Measurements from ENCODE around the gene TNFAIP8L3. TPM values are rescaled to one million over a fixed set of nuclear protein-coding genes. Genes with fewer than 3 reads are reported as not detected.

TNFAIP8L3 gene
- polyA plus RNA-seq, 3 donors = 1.3 to 1.9 (median 1.7) TPM

DNA sequence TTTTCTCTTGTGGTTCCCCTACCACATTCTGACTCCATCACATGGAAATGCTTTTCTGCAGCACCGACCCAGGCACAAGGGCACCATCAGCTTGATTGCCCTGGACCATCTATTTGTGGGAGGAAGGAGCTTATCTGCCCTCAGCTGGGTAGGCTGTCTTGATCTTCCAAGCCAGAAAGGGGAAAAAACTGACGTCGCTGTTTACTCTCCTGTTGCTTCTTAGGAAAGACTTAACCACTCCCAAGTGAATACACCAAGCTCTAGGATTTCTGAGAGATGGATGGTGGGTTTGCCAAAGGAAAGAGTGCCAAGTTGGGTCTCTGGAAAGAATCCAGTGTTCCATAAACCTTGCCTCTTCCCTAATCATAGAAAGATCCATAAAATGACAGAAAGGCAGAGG, 4.0 kb downstream of the TNFAIP8L3 start:
- no peak for DNase-seq

DNA sequence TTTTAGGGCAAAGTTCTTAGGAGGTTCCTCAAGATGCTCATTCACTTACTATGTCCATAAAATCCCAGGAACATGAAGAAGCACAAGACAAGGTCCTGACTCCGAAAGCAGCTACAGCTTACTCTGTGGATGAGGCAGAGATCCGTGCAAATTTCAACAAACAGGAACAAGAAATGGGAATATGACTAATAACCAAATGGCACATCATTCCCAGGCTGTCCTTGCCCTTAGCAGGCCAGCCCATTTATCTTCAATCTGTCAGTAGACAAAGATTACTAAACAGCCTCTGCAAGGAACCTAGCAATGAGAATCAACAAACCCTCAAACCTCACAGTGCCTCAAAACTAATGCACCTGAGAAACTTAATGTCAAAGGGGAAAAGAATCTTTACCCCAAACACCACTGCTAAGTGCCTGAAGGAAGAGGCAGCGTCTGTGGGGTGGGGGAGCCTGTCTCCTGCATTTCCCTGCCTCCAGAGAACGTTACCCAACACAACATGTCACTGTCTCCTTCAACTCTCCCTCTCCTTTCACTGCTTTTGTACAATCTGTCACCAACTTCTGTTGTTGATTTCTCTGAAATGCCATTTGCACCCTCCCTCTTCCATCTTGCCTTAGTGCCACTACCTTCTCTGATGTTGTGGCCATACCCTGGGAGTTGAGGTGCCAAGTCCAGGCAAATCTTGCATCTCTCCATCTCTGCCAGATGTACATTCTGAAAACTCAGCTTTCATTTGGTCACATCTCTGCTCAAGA, 4.8 kb downstream of the TNFAIP8L3 start:
- no peak for DNase-seq

- no peak for DNase-seq
Observed at GRCh38 chr15:51089041-51089440, 5.7 kb downstream of the TNFAIP8L3 start.

DNA sequence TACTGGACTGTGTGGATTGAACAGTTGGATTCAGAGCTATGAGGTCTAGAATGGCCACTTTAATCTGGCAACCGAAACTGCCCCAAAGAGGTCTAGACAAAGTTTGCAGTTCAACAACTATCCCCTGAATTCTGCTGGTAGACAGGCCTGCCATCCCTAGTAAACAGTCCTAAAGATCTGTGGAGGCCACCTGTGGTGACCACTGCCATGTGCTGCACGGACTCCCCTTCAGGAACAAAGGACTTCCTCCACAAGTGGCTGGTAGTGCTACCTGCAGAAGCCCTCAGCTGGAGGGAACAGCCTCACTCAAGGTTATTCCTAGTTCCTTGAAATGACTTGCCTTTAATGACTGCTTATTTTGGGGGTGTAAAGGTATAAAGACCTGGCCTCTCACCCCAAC, 6.1 kb downstream of the TNFAIP8L3 start:
- DNase-seq = no peak

DNA sequence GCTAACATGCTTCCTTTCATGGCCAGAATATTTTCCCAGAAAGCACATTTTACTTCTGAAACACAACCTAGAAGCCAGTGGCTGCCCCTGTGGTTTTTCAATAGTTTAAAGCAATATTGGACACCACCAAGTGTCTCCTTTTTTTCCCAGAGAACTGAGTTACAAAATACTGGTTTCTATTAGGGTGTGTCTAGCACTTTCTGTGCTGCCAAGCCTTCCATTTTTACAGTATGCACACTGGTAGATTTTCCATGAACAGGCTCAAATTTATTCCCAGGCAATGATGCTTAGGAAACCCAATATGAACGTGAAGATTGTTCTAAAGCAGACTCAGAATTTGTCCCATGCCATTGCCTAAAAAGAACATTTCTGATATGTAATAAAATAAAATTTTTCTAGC, 7.2 kb downstream of the TNFAIP8L3 start:
- DNase-seq = no peak

DNA sequence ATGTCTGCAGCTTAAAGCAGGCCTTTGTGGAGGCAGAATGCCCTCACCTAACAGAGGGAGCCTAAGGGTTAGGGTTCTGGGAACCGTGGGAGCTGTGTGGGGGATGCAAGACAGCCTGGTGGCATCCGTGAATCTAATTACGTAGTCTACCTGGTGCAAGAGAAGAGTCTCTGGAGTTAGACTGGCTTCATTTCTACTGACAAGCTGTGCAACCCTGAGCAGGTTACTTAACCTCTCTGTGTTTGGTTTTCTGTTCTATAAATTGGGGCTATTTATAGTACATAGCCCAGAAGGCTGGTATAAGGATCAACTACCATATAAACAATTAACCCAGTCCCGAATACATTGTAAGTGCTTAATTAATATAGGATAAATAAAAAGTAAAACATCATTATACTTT, 8.3 kb downstream of the TNFAIP8L3 start:
- DNase-seq = no peak

GRCh38 chr15:51085764-51086163, 8.9 kb downstream of the TNFAIP8L3 start:
- no peak for DNase-seq

GRCh38 chr15:51083641-51084166, 11.0 kb downstream of the TNFAIP8L3 start:
- no peak for DNase-seq

DNA sequence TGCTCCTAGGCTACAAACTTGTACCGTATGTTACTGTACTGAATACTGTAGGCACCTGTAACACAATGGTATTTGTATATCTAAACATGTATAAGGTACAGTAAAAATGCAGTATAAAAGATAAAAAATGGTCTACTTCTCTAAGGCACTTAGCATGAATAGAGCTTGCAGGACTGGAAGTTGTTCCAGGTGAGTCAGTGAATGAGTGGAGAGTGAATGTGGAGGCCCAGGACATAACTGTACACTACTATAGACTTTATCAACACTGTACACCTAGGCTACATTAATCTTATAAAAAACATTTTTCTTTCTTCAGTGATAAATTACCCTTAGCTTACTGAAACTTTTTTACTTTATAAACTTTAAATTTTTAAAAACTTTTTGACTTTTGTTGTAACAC, 12.5 kb downstream of the TNFAIP8L3 start:
- no peak for DNase-seq

DNA sequence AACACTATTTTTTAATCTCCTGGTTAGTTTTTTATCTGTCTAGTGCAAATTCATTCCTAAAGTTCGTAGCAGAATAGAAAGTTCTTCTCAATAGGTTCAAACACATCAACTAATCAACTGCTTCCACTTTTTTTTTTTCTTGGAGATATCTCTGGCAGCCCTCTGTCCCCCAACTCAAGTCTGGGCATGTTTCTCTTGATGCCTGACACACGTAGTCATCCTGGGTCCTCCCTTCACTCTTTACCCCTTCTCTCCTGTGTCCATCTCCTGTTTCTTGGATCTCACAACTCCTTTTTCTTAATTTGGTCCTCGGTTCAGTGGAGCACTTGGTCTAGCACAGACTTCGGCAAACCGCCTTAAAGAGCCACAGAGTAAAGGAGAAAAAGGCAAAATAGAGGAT, 14.4 kb downstream of the TNFAIP8L3 start:
- no peak for DNase-seq

DNA sequence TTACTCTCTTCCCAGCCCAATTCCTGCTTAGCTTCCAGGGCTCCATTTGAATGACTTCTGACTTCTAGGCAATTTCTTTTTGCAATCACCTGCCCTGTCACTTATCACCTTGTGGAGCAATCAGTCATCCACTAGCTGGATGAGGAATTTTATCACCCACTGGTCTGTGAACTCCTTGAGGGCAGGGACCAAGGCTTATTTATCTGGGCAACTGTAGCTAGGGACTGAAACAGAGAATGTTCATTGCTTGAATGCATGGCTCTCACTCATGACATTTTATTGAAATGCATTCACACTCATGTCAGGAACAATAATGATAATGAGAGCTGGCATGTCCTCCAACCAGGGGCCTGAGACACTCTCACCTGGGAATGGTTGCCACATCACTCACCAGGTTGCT, 15.5 kb downstream of the TNFAIP8L3 start:
- DNase-seq = no peak

DNA sequence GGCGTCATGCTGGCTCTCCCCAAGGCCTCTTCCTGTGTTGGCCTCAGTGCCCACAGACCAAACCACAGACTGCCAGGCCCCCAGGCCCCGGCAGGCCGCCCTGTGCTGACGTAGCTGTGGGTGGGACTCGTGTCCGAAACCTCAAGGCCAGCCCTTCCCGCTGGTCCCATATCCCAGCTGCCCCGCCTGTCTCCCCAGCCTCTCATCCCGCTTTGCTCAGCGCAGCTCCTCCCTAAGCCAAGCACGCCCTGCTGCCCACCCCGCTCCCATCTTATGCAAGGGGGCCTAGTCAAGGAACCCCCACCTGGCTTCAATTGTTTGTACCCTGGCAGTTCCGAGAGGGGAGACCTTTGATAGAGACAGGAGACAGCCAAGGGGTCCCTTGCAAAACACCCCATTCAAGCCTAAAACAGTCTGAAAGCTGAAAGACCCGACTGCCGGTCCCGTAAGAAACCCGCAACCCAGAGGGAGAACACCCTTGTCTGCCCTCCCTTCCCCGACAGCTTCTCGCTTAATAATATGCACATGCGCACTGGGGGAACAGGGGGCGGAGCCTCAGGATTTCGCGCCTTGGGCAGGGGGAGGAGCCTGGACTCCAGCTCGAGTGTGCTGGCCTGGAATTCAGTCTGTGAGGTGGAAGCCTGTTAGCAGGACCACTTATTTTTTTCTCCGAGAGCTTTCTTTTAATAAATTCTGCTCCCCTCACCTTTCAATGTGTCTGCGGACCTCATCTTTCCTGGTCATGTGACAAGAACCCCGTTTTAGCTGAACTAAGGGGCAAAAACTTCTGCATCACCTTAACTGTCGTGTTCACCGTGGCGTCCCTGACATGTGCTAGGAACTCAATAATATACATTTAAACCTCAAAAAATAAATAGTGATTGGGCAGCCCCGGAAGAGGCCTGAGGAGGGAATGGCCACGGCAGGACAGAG, 17.2 kb downstream of the TNFAIP8L3 start:
- DNase-seq = no peak

DNA sequence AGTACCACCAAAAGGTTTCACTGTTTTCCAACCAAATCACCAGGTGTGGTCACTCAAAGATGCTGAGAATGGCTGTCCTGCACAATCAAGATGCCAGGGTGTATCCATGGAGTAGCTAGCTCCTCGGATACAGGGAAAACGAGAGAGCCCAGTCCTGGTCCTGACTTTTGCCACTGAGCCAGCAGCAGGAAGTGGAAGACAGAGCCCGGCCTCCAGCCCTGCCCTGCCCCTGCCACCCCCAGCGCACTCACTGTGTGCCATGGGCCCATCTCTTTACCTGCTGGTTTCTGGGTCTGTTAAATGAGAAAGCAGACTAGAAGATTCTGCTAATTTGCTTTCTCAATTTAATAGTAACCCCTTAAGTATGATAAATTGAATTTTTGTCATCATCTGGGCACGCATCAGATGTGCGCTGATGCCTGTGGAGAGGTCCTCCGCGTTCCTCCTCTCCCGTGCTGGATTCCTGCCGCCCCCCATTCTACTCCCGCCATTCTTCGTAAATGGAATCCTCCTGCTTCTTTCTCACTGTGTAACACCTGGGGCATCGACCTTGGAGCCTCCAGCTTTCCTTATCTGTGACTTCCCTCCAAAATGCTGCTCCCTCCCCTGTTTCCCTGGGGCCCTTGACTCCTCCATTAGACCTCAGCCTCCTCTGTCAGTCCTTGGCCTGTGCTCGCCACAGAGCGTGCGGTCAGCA, 18.0 kb downstream of the TNFAIP8L3 start:
- no peak for DNase-seq

DNA sequence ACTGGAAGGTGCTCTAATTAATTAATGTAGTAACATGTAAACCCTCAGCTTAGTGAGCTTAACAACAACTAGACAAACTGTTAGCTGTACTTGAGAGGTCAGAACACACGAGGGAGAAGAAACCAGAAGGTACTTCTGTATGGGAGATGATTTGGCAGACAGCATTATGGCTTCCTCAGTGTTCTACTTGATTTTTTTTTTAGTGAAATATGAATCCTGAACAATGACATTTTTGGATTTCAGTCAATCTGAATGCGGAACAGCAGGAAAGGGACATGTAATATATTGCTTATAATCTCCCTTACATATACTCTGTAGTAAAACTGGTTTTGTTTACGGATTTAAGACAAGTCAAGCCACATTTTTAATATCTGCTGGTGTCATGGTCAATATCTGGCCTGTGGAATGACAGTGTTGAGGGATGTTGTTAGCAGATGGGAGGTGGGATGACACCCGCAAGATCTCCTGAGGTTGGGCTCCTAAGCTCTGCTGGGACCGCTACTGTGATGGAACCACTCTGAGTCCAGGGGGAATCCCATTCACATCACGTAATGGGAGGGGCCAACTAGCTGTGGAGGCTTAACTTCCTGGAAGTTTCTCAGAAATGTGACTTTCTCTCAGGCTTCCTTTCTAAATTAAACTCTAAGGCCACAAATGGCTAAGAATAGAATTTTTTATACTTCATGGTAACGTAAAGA, 18.7 kb downstream of the TNFAIP8L3 start:
- no peak for DNase-seq

DNA sequence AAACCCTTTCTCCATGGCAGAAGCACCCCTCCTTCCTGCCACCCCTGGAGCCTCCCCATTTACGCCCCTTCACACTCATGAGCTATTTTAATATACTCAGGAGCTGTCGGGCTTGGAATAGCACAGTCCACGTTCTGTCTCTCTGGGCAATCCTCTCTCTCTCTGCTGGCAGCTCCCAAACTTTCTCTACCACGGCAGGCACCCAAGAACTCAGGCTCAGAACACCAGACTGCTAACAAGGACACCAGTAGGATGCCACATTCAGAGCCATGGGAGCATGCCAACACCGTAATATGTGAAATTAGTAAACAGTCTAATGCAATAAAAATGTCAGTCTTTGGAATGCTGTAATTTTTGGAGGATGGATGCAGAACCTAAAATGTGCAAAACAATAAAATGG, 19.3 kb downstream of the TNFAIP8L3 start:
- no peak for DNase-seq

DNA sequence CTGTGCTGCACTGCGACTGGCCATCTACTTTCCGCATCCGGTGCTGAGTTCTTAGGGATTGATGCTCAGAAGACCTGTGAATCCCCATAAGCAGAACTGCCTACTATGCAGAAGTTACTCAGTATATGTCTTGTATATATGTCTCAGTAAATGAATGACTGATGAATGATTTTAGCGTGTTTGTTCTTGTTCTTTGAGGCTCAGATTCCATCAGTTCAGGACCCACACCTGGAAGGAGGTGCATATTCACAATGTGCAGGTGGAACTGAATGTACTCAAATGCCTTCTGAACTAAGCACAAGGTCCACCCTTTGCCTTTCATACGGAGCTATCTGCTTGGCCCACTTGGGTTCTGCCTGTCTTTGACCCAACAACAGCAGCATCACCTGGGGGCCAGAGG, 19.8 kb downstream of the TNFAIP8L3 start:
- DNase-seq = no peak

DNA sequence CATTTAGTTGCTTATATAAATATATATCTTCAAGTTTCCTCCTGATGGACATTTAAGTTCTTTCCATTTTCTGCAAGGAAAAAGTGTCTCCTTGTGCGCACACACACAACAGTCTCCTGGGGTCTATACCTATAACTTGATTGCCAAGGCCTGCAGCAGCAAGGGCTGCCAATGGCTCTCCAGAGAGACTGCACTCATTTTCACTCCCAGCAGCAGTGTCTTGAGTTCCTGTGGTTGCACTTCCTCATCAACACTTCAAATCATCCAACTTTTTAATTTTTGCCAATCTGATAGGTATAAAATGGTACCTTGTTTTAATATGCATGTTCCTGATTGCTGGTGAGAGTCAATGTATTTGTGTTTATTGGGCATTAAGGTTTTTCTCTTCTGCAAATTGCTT, 23.1 kb downstream of the TNFAIP8L3 start:
- DNase-seq = no peak

DNA sequence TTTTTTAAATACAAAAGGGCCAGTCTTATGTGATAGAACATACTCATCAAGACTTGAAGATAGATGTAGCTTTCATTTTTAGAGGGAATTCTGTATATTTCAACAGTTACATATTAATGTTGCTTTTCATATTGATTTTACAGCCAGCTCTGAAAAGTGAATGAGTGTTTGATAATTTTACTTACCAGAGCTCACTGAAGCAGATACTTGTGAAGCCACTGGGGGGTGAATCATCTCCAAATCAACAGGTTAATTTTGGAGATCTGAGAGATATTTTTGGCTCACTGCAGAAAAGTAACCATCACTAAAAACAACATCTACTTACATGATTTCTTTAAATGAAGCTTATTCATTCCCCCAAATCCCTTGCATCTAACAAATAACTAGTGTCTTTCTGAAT, 24.7 kb downstream of the TNFAIP8L3 start:
- no peak for DNase-seq

DNA sequence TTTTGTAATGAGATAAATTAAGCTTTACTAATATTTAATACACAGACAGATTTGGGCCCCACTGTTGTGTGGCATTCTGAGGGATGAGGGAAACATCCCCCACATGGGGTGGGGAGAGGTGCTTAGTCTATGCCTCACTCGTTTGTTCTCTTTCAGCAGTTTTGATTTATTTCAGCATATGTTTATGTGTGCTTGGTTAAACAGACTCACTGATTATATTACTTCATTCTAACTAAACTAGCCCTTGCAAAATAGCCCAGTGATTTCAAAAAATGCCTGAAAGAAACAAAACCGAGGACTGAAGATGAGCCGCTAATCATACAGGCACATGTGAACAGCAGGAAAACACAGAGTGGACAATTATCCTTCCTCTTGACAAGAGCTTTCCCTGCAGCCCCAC, 27.2 kb downstream of the TNFAIP8L3 start:
- DNase-seq = no peak

GRCh38 chr15:51065781-51066180, 28.9 kb downstream of the TNFAIP8L3 start:
- DNase-seq = no peak

DNA sequence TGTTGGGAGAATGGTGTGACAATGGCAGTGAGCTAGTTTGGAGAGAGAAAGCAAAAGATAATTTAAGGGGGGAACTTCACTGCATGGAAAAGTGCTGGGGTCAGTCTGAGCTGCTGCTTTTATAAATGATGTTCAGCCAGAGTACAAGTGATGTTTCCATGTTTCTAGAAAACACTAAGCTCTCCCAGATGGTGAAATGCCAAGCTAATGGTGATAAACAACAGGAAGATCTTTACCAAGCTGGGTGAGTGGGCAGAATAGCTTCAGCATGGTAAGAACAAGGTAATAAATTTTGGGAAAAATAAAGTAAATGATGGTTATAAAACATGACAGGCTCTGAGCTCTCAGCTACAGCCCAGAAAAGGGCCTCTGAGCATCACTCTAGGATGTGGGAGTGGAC, 29.4 kb downstream of the TNFAIP8L3 start:
- DNase-seq = no peak

DNA sequence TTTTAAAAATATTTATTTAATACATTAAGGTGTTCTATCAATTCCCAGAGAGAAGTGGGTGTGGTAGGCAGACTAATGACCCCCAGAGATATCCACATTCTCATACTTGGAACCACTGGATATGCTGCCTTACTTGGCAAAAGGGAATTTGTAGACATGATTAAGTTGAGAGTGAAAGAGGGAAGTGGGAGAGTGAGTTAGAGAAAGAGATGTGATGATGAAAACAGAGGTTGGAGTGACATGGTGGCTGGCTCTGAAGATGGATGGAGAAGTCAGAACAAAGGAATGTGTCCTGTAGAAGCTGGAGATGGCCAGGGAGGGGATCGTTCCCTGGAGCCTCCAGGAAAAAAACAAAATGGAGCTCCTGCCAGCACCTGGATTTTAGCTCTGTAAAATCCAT, 32.0 kb downstream of the TNFAIP8L3 start:
- no peak for DNase-seq
